GM23248 (cell line): Measurements from ENCODE around the gene SPRR2B. TPM values are rescaled to one million over a fixed set of nuclear protein-coding genes. Genes with fewer than 3 reads are reported as not detected.
"Not testable (repeated sequence)": the region's sequence is repeated elsewhere in the genome, so short reads cannot be mapped to it uniquely, and the experiment has no call there.

Experiments used
- DNase-seq: peaks from one replicate; pipeline ENCODE4 v3.0.0-alpha.2; 2015
- H2AFZ ChIP-seq: fragments of 200-600 bp; sonication (generic); 2 replicates; pipeline ENCODE4 v1.6.1; 2016; ENCODE audit warnings: antibody characterized with exemption
- H3F3A ChIP-seq: fragments of 200-600 bp; sonication (generic); 2 replicates; pipeline ENCODE4 v1.6.1; 2016; ENCODE audit warnings: mild to moderate bottlenecking, antibody characterized with exemption, mixed run types; ENCODE audit not compliant: insufficient read depth
- H3K27ac ChIP-seq: fragments of 200-600 bp; sonication (generic); 2 replicates; pipeline ENCODE4 v1.5.1; 2016; ENCODE audit warnings: mild to moderate bottlenecking
- H3K27me3 ChIP-seq: fragments of 200-600 bp; sonication (generic); replicated peaks from 2 replicates; pipeline ENCODE4 v1.6.1; 2016; ENCODE audit warnings: mild to moderate bottlenecking; ENCODE audit not compliant: insufficient read depth
- H3K36me3 ChIP-seq: fragments of 200-600 bp; sonication (generic); 2 replicates; pipeline ENCODE4 v1.6.1; 2016; ENCODE audit warnings: low read depth, mild to moderate bottlenecking
- H3K4me1 ChIP-seq: fragments of 200-600 bp; sonication (generic); 2 replicates; pipeline ENCODE4 v1.6.1; 2016; ENCODE audit warnings: mild to moderate bottlenecking; ENCODE audit not compliant: insufficient read depth
- H3K4me2 ChIP-seq: fragments of 200-600 bp; sonication (generic); one replicate; pipeline ENCODE4 v1.6.1; 2016; ENCODE audit warnings: mild to moderate bottlenecking; ENCODE audit not compliant: unreplicated experiment
- H3K4me3 ChIP-seq: fragments of 200-600 bp; sonication (generic); 2 replicates; pipeline ENCODE4 v1.5.1; 2016; ENCODE audit warnings: mild to moderate bottlenecking
- H3K79me2 ChIP-seq: fragments of 200-600 bp; sonication (generic); 2 replicates; pipeline ENCODE4 v1.6.1; 2016; ENCODE audit warnings: mild to moderate bottlenecking; ENCODE audit not compliant: insufficient read depth
- H3K9ac ChIP-seq: fragments of 200-600 bp; sonication (generic); 2 replicates; pipeline ENCODE4 v1.6.1; 2016; ENCODE audit warnings: mild to moderate bottlenecking
- H3K9me2 ChIP-seq: fragments of 200-600 bp; sonication (generic); 2 replicates; pipeline ENCODE4 v1.6.1; 2016; ENCODE audit warnings: mixed run types, mild to moderate bottlenecking, moderate library complexity; ENCODE audit not compliant: insufficient read depth
- H3K9me3 ChIP-seq: fragments of 200-600 bp; sonication (generic); one replicate; pipeline ENCODE4 v1.6.1; 2017; ENCODE audit warnings: low read depth
- H4K20me1 ChIP-seq: fragments of 200-600 bp; sonication (generic); 2 replicates; pipeline ENCODE4 v1.6.0; 2016; ENCODE audit not compliant: insufficient read depth
- EZH2 ChIP-seq: fragments of 200-600 bp; sonication (generic); IDR thresholded peaks from 2 replicates; pipeline ENCODE4 v1.6.1; 2018; ENCODE audit warnings: antibody characterized with exemption, mild to moderate bottlenecking; ENCODE audit not compliant: insufficient read depth, poor library complexity, severe bottlenecking
- EZH2phosphoT487 ChIP-seq: fragments of 200-600 bp; sonication (generic); IDR thresholded peaks from 2 replicates; pipeline ENCODE4 v1.6.1; 2018; ENCODE audit warnings: antibody characterized with exemption, moderate library complexity, mild to moderate bottlenecking, low read depth; ENCODE audit not compliant: insufficient read depth
- WGBS, 2 experiments: methylation state at CpG; one replicate each; pipeline ENCODE4 v1.1.6; 2015 to 2017; ENCODE audit warnings: low lambda C conversion rate in 2 of 2, low coverage in 1 of 2; ENCODE audit errors: missing lambda C conversion rate in 2 of 2; 5-methylcytosine and 5-hydroxymethylcytosine counted together
- in situ Hi-C: fragments of 300-500 bp; cut with MboI; formaldehyde crosslinking; loops from 2 replicates; pipeline ENCODE4 v1.15.0; 2020
- polyA plus RNA-seq: library from polyadenylated mRNA; unstranded; fragments of >200 nt; fragmentation: Nextera tagmentation; extraction: Ambion mirVana; gene quantifications from 2 replicates; pipeline ENCODE4 v1.2.1, GENCODE V29; 2016
- total RNA-seq: library from RNA; depleted of rRNA; stranded (reverse); fragments of >200 nt; shearing (Covaris generic); gene quantifications from 2 replicates; pipeline ENCODE4 v1.2.3, GENCODE V29; 2014; rRNA removed

SPRR2B gene
- total RNA-seq (not detected in 2 replicates), polyA plus RNA-seq (not detected in 2 replicates)

- WGBS, 2 experiments, result 4 to 9% methylated on average over 2 of the region's 2 CpGs
- no peaks in the 10 kb centered on the region for H3K9me3 ChIP-seq
- no peak for DNase-seq
- H3K27ac ChIP-seq, result no peak within 1 kb of the TSS
- H3K4me2 ChIP-seq, result no peak within 1 kb of the TSS
- no peaks in the 10 kb centered on the region for H3K79me2 ChIP-seq
- TF ChIP-seq EZH2 (no peak), EZH2phosphoT487 (no peak)
- no peak within 1 kb of the TSS for H3K9ac ChIP-seq
- H3K36me3 ChIP-seq, result no peaks in the 10 kb centered on the region
- in situ Hi-C loops, result no loop called here
- no peak within 1 kb of the TSS for H2AFZ ChIP-seq
- no peaks in the 10 kb centered on the region for H3F3A ChIP-seq
- no peaks in the 10 kb centered on the region for H3K9me2 ChIP-seq
- no peaks in the 10 kb centered on the region for H3K4me1 ChIP-seq
- no peak within 1 kb of the TSS for H3K4me3 ChIP-seq
- H4K20me1 ChIP-seq, result no peaks in the 10 kb centered on the region
- peaks cover 3% of the 10 kb centered on the region; the same call in 1 of the 2 replicates for H3K27me3 ChIP-seq
Measured at GRCh38 chr1:153071511-153071910, at the start of gene SPRR2B. SPRR2B (minus strand) TSS chr1:153071611; CDS start chr1:153070839, 772 bp downstream.

- Histone ChIP-seq H4K20me1 (no peaks in the 10 kb centered on the region), H3K9me3 (no peaks in the 10 kb centered on the region), H3K9me2 (no peaks in the 10 kb centered on the region), H3K9ac (no peak overlapping the region), H3K27ac (no peak overlapping the region), H3K27me3 (0 out of 2 replicates have a peak, but pooled peaks cover 4% of the 10 kb centered on the region), H3K4me1 (no peaks in the 10 kb centered on the region), H3K4me2 (no peak overlapping the region), H2AFZ (no peak overlapping the region), H3K36me3 (no peaks in the 10 kb centered on the region), H3K4me3 (no peak overlapping the region), H3F3A (no peaks in the 10 kb centered on the region), H3K79me2 (no peaks in the 10 kb centered on the region)
- in situ Hi-C loops, result no loop called here
- DNase-seq, result no peak
- no peak for TF ChIP-seq EZH2
- no peak for TF ChIP-seq EZH2phosphoT487
Measured at GRCh38 chr1:153120945-153121344, 49.5 kb upstream of the SPRR2B start.

DNA sequence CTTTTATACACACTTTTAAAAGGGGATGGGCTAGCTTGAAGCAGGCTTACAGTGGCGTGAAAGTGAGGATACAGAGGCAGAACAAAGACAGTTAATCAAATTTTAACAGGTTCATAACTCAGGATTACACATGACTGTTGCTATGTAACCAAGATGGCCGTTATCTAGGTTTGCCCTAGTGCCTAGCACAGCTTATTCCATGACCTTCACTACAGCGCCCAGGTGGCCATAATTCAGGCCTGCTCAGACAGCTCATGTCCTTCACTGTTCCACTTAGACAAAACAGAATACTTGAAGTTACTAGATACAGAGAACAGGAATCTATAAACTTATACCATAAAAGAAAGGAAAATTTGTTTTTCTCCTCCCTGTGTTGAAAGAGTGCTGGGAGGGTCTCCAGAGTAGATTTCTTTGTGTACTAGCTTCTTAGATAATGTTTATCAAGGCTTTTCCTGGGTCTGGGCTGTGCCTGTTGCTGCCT lies 48.1 kb upstream of the SPRR2B start:
- Histone ChIP-seq H3K9me2 (no peaks in the 10 kb centered on the region), H3K36me3 (no peaks in the 10 kb centered on the region), H3F3A (no peaks in the 10 kb centered on the region), H3K79me2 (no peaks in the 10 kb centered on the region), H4K20me1 (no peaks in the 10 kb centered on the region), H3K9ac (no peak overlapping the region), H3K4me1 (no peaks in the 10 kb centered on the region), H3K4me2 (no peak overlapping the region), H2AFZ (no peak overlapping the region), H3K4me3 (no peak overlapping the region), H3K27ac (no peak overlapping the region), H3K9me3 (no peaks in the 10 kb centered on the region), H3K27me3 (0 out of 2 replicates have a peak, but pooled peaks cover 4% of the 10 kb centered on the region)
- in situ Hi-C loops, result no loop called here
- TF ChIP-seq EZH2 (no peak), EZH2phosphoT487 (no peak)
- no peak for DNase-seq
- 3 to 12% methylated on average over 3 of the region's 3 CpGs for WGBS, 2 experiments

GRCh38 chr1:153115264-153115663 lies 43.9 kb upstream of the SPRR2B start:
- H3K27me3 ChIP-seq, H3K9me3 ChIP-seq, H3K79me2 ChIP-seq, H2AFZ ChIP-seq, in situ Hi-C loops, DNase-seq, H3K4me2 ChIP-seq, H3F3A ChIP-seq, H3K27ac ChIP-seq, H4K20me1 ChIP-seq, H3K36me3 ChIP-seq, H3K9me2 ChIP-seq, H3K4me3 ChIP-seq, H3K9ac ChIP-seq, H3K4me1 ChIP-seq: not testable (repeated sequence)

- no peak for DNase-seq
- no peaks in the 10 kb centered on the region for H3K36me3 ChIP-seq
- no peaks in the 10 kb centered on the region for H3K9me3 ChIP-seq
- no peaks in the 10 kb centered on the region for H3F3A ChIP-seq
- TF ChIP-seq EZH2, result no peak
- no peak for TF ChIP-seq EZH2phosphoT487
- H3K4me3 ChIP-seq, result no peak within 1 kb of the TSS
- H3K79me2 ChIP-seq, result no peaks in the 10 kb centered on the region
- H3K9me2 ChIP-seq, result no peaks in the 10 kb centered on the region
- in situ Hi-C loops, result no loop called here
- no peaks in the 10 kb centered on the region for H3K4me1 ChIP-seq
- WGBS, 2 experiments, result 28% methylated on average over 3 of the region's 3 CpGs
- no peaks in the 10 kb centered on the region for H3K27me3 ChIP-seq
- H3K9ac ChIP-seq, result no peak within 1 kb of the TSS
- no peak within 1 kb of the TSS for H2AFZ ChIP-seq
- no peaks in the 10 kb centered on the region for H4K20me1 ChIP-seq
- H3K27ac ChIP-seq, result no peak within 1 kb of the TSS
- no peak within 1 kb of the TSS for H3K4me2 ChIP-seq
Measured at GRCh38 chr1:153113416-153113815, 42.0 kb upstream of the SPRR2B start, which contains the start of gene SPRR2F. SPRR2F (minus strand) TSS chr1:153113516; CDS start chr1:153112733, 783 bp downstream.

DNA sequence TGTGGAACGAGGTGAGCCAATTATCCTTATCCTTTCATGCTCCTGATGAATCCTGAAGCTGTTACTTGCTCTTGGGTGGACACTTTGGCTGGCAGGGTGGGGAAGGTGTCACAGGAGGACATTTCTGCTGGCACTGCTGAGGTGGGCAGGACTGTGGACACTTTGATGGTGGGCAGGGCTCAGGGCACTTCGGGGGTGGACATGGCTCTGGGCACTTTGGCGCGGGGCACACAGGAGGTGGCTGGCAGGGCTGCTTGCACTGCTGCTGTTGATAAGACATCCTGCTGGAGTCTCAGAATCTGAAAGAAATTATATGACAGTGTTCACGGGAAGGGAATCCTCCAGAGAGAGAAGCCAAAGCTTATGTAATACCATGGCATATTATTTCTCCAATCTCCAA lies 41.0 kb upstream of the SPRR2B start:
- H3K9me2 ChIP-seq, H3K4me3 ChIP-seq, DNase-seq, H3K4me1 ChIP-seq, in situ Hi-C loops, H3K36me3 ChIP-seq, H3K79me2 ChIP-seq, H2AFZ ChIP-seq, H3F3A ChIP-seq, H4K20me1 ChIP-seq, H3K4me2 ChIP-seq, H3K27me3 ChIP-seq, H3K9ac ChIP-seq, H3K27ac ChIP-seq, H3K9me3 ChIP-seq: not testable (repeated sequence)
- WGBS, 2 experiments, result 15 to 35% methylated on average over 5 of the region's 5 CpGs
